DOHH2 (cell line): ENCODE data around the gene SLC27A4.

Experiments used
- CTCF ChIP-seq: fragments of 200-600 bp; sonication (generic); IDR thresholded peaks from one replicate; pipeline ENCODE4 v1.5.1; 2014; ENCODE audit warnings: antibody characterized with exemption, mild to moderate bottlenecking, low read depth, low read length; ENCODE audit not compliant: poor library complexity, severe bottlenecking
- EZH2phosphoT487 ChIP-seq: fragments of 200-600 bp; sonication (generic); IDR thresholded peaks from 2 replicates; pipeline ENCODE4 v1.6.1; 2017; ENCODE audit warnings: borderline replicate concordance, mild to moderate bottlenecking, antibody characterized with exemption, low read length, moderate library complexity, mixed read lengths

- no peak for TF ChIP-seq CTCF
- TF ChIP-seq EZH2phosphoT487: no peak
These were observed 4.4 kb upstream of the SLC27A4 start for GRCh38 chr9:128335914-128336313.
